OCI-LY1 (cell line): ENCODE results near the gene PKNOX1.

Experiments
- CTCF ChIP-seq: fragments of 200-600 bp; sonication (generic), shearing (Covaris generic); IDR thresholded peaks from 2 replicates; pipeline ENCODE4 v1.5.1; 2017; ENCODE audit warnings: mild to moderate bottlenecking, antibody characterized with exemption, low read length, moderate library complexity, mixed read lengths
- EZH2 ChIP-seq: fragments of 200-600 bp; sonication (generic), shearing (Covaris generic); IDR thresholded peaks from 2 replicates; pipeline ENCODE4 v1.8.0; 2017; ENCODE audit warnings: borderline replicate concordance, mixed run types, mild to moderate bottlenecking, antibody characterized with exemption, low read length, moderate library complexity, mixed read lengths

GRCh38 chr21:42981214-42981523, 6.8 kb downstream of the PKNOX1 start:
- TF ChIP-seq CTCF (no peak), EZH2 (no peak)
